RCC 7860 (cell line): ENCODE results near the gene CFAP44.
"Not testable (repeated sequence)": the region's sequence is repeated elsewhere in the genome, so short reads cannot be mapped to it uniquely, and the experiment has no call there.

Experiments
- DNase-seq: peaks from one replicate; pipeline ENCODE4 v3.0.0-alpha.2; 2015; ENCODE audit warnings: low spot score
- FAIRE-seq: peaks from 2 replicates; lab custom pipeline; 2012; peaks lifted over from hg19 to GRCh38; lab: Jason Lieb, UNC

Gene CFAP44

GRCh38 chr3:113441051-113441770 is at the start of gene CFAP44:
TSS of gene CFAP44 (minus strand) at chr3:113441493. CDS start at chr3:113433664, 7,829 bp downstream.
- DNase-seq (no peak), FAIRE-seq (no peak)

- no peak for FAIRE-seq
- DNase-seq: no peak
Measured at GRCh38 chr3:113485161-113485609, 43.9 kb upstream of the CFAP44 start.

- DNase-seq (no peak), FAIRE-seq (no peak)
Measured at GRCh38 chr3:113468539-113468938, 27.2 kb upstream of the CFAP44 start.

GRCh38 chr3:113461488-113461887 is 20.2 kb upstream of the CFAP44 start:
- no peak for FAIRE-seq

GRCh38 chr3:113458554-113458953 is 17.3 kb upstream of the CFAP44 start:
- not testable (repeated sequence) for DNase-seq, FAIRE-seq

More at GRCh38 chr3:113461488-113461887, 20.2 kb upstream of the CFAP44 start:
- no peak for DNase-seq

GRCh38 chr3:113455446-113455845 is 14.2 kb upstream of the CFAP44 start:
- FAIRE-seq (no peak), DNase-seq (no peak)

GRCh38 chr3:113454630-113455029 is 13.3 kb upstream of the CFAP44 start:
- DNase-seq (no peak), FAIRE-seq (no peak)

GRCh38 chr3:113454057-113454456 is 12.8 kb upstream of the CFAP44 start:
- FAIRE-seq: no peak

GRCh38 chr3:113450911-113451310 is 9.6 kb upstream of the CFAP44 start:
- no peak for FAIRE-seq
- no peak for DNase-seq

More at GRCh38 chr3:113454057-113454456, 12.8 kb upstream of the CFAP44 start:
- DNase-seq: no peak

- no peak for FAIRE-seq
- DNase-seq: no peak
Measured at GRCh38 chr3:113439606-113440005, 1.7 kb downstream of the CFAP44 start.

GRCh38 chr3:113438224-113438623 is 3.1 kb downstream of the CFAP44 start:
- DNase-seq: no peak
- FAIRE-seq: no peak

GRCh38 chr3:113437411-113437810 is 3.9 kb downstream of the CFAP44 start:
- FAIRE-seq (no peak), DNase-seq (no peak)

GRCh38 chr3:113436809-113437208 is 4.5 kb downstream of the CFAP44 start:
- FAIRE-seq (no peak), DNase-seq (peak; percentile 48)

- DNase-seq: no peak
- no peak for FAIRE-seq
Measured at GRCh38 chr3:113431811-113432210, 9.5 kb downstream of the CFAP44 start.

GRCh38 chr3:113428581-113428980 is 12.7 kb downstream of the CFAP44 start:
- DNase-seq: no peak
- FAIRE-seq: no peak

- FAIRE-seq: no peak
- no peak for DNase-seq
Measured at GRCh38 chr3:113423699-113424098, 17.6 kb downstream of the CFAP44 start.

- DNase-seq (no peak), FAIRE-seq (no peak)
Measured at GRCh38 chr3:113421082-113421481, 20.2 kb downstream of the CFAP44 start.

GRCh38 chr3:113409676-113410075 is 31.6 kb downstream of the CFAP44 start:
- DNase-seq (no peak), FAIRE-seq (no peak)

GRCh38 chr3:113405180-113405579 is 36.1 kb downstream of the CFAP44 start:
- FAIRE-seq: no peak
- no peak for DNase-seq

GRCh38 chr3:113404637-113405036 is 36.7 kb downstream of the CFAP44 start:
- DNase-seq (no peak), FAIRE-seq (no peak)
